ENCODE data around the gene FBXL14. TPM values are rescaled to one million over a fixed set of nuclear protein-coding genes. Genes with fewer than 3 reads are reported as not detected.
"Not testable (repeated sequence)": the region's sequence is repeated elsewhere in the genome, so short reads cannot be mapped to it uniquely, and the experiment has no call there.

Gene FBXL14
- total RNA-seq, 4 donors from 2014 or later, result 14.5 to 30.9 (median 21.4) TPM

GRCh38 chr12:1603269-1603993, 9.1 kb upstream of the FBXL14 start:
- H3K36me3 ChIP-seq, result no peaks in the 10 kb centered on the region
- no peak overlapping the region for H3K27ac ChIP-seq
- H3K4me1 ChIP-seq, result peaks cover 8 to 22% of the 10 kb centered on the region in 2 donors
- no peak overlapping the region for H3K4me3 ChIP-seq (replicated peaks in 1 of 3)
- 93 to 97% methylated on average over 7 of the region's 7 CpGs for WGBS, 2 donors
- no peak for TF ChIP-seq POLR2A (IDR thresholded peaks at IDR 0.05)
- H3K9me3 ChIP-seq, result no peaks in the 10 kb centered on the region
- intact Hi-C loops (cut with DNase I), result no loop called here
- no peaks in the 10 kb centered on the region for H3K27me3 ChIP-seq
- DNase-seq, result no peak

GRCh38 chr12:1602706-1603105, 8.3 kb upstream of the FBXL14 start:
- H3K27me3 ChIP-seq; intact Hi-C loops (cut with DNase I); H3K27ac ChIP-seq; H3K4me3 ChIP-seq (replicated peaks in 1 of 3); DNase-seq; H3K9me3 ChIP-seq; H3K36me3 ChIP-seq: not testable (repeated sequence)
- H3K4me1 ChIP-seq, result peaks cover 8 to 15% of the 10 kb centered on the region in 2 donors
- 90 to 92% methylated on average over 9 of the region's 9 CpGs for WGBS, 2 donors

- TF ChIP-seq POLR2A (IDR thresholded peaks at IDR 0.05), result no peak
- TF ChIP-seq CTCF (IDR thresholded peaks at IDR 0.05), result no peak
- Histone ChIP-seq H3K4me3 (replicated peaks in 1 of 3) (no peak overlapping the region), H3K27me3 (no peaks in the 10 kb centered on the region), H3K9me3 (no peaks in the 10 kb centered on the region), H3K4me1 (peaks cover 5 to 6% of the 10 kb centered on the region in 2 donors), H3K27ac (no peak overlapping the region), H3K36me3 (no peaks in the 10 kb centered on the region)
- 97 to 98% methylated on average over 3 of the region's 3 CpGs for WGBS, 2 donors
- no peak for DNase-seq
- intact Hi-C loops (cut with DNase I), result no loop called here
These were observed 4.4 kb upstream of the FBXL14 start for GRCh38 chr12:1598757-1599156.

- WGBS, 2 donors, result 80 to 90% methylated on average over 9 of the region's 9 CpGs
- Histone ChIP-seq H3K27me3 (no peaks in the 10 kb centered on the region), H3K36me3 (no peaks in the 10 kb centered on the region), H3K9me3 (no peaks in the 10 kb centered on the region), H3K27ac (peak overlapping the region in 2 of 3 donors; percentile 86 to 97), H3K4me3 (replicated peaks in 1 of 3) (no peak overlapping the region), H3K4me1 (peaks cover 28% of the 10 kb centered on the region in 2 donors)
- intact Hi-C loops (cut with DNase I), result no loop called here
- DNase-seq, result no peak
- TF ChIP-seq CTCF (IDR thresholded peaks at IDR 0.05), result no peak
These were observed 1.4 kb upstream of the FBXL14 start for GRCh38 chr12:1595690-1596347.

- H3K27me3 ChIP-seq, result no peaks in the 10 kb centered on the region
- H3K27ac ChIP-seq, result peak overlapping the region; percentile 83 to 97 (median 86)
- H3K36me3 ChIP-seq, result no peaks in the 10 kb centered on the region
- no peaks in the 10 kb centered on the region for H3K9me3 ChIP-seq
- intact Hi-C loops (cut with DNase I), result no loop called here
- no peak for TF ChIP-seq POLR2A (IDR thresholded peaks at IDR 0.05)
- TF ChIP-seq CTCF (IDR thresholded peaks at IDR 0.05), result no peak
- 13 to 14% methylated on average over 19 of the region's 19 CpGs for WGBS, 2 donors
- H3K4me3 ChIP-seq (replicated peaks in 1 of 3), result peak overlapping the region; percentile 46 to 79 (median 61)
- DNase-seq, result no peak
- H3K4me1 ChIP-seq, result peaks cover 35 to 36% of the 10 kb centered on the region in 2 donors
These were observed 713 bp upstream of the FBXL14 start for GRCh38 chr12:1595026-1595561.

GRCh38 chr12:1594006-1594260, 448 bp downstream of the FBXL14 start:
- H3K4me3 ChIP-seq (replicated peaks in 1 of 3), result peak overlapping the region; percentile 53 to 79 (median 62)
- DNase-seq, result no peak
- no peaks in the 10 kb centered on the region for H3K27me3 ChIP-seq
- peaks cover 42 to 45% of the 10 kb centered on the region in 2 donors for H3K4me1 ChIP-seq
- no peaks in the 10 kb centered on the region for H3K36me3 ChIP-seq
- TF ChIP-seq POLR2A (IDR thresholded peaks at IDR 0.05) (peak; percentile 15 to 61), CTCF (IDR thresholded peaks at IDR 0.05) (no peak)
- H3K27ac ChIP-seq, result peak overlapping the region; percentile 46 to 87 (median 86)
- H3K9me3 ChIP-seq, result no peaks in the 10 kb centered on the region
- intact Hi-C loops (cut with DNase I), result no loop called here
- WGBS, 2 donors, result no CpG with 5 or more reads among the region's 34 CpGs
